ENCODE measurements around the gene SRSF1.

- TF ChIP-seq, protein P1, sequence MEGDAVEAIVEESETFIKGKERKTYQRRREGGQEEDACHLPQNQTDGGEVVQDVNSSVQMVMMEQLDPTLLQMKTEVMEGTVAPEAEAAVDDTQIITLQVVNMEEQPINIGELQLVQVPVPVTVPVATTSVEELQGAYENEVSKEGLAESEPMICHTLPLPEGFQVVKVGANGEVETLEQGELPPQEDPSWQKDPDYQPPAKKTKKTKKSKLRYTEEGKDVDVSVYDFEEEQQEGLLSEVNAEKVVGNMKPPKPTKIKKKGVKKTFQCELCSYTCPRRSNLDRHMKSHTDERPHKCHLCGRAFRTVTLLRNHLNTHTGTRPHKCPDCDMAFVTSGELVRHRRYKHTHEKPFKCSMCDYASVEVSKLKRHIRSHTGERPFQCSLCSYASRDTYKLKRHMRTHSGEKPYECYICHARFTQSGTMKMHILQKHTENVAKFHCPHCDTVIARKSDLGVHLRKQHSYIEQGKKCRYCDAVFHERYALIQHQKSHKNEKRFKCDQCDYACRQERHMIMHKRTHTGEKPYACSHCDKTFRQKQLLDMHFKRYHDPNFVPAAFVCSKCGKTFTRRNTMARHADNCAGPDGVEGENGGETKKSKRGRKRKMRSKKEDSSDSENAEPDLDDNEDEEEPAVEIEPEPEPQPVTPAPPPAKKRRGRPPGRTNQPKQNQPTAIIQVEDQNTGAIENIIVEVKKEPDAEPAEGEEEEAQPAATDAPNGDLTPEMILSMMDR (conservative IDR thresholded peaks at IDR 0.05; ENCODE audit: low read depth, low read length) = no peak
- no peak for TF ChIP-seq EZH2 (IDR thresholded peaks at IDR 0.05; ENCODE audit: borderline replicate concordance, low read depth, low read length, poor library complexity, severe bottlenecking)
Measured at GRCh38 chr17:58039975-58040374, 32.9 kb upstream of the SRSF1 start.
